Endodermal cell (in vitro differentiated cells): ENCODE results near the gene GET4. TPM values are rescaled to one million over a fixed set of nuclear protein-coding genes. Genes with fewer than 3 reads are reported as not detected.

Source experiments
- DNase-seq: peaks from one replicate; pipeline ENCODE4 v3.0.0-alpha.2; 2017
- H3K27ac ChIP-seq: 2 replicates; pipeline ENCODE4 v1.5.1; 2013; ENCODE audit warnings: mild to moderate bottlenecking, low read depth, low read length, moderate library complexity
- H3K27me3 ChIP-seq: 2 replicates; pipeline ENCODE4 v1.6.1; 2013; ENCODE audit warnings: mild to moderate bottlenecking, low read length, moderate library complexity; ENCODE audit not compliant: insufficient read depth, control insufficient read depth, poor library complexity, severe bottlenecking
- H3K36me3 ChIP-seq: 2 replicates; pipeline ENCODE4 v1.7.0; 2013; ENCODE audit warnings: mild to moderate bottlenecking, low read length, moderate library complexity; ENCODE audit not compliant: control insufficient read depth, insufficient read depth
- H3K4me1 ChIP-seq: one replicate; pipeline ENCODE4 v1.7.0; 2013; ENCODE audit warnings: low read length; ENCODE audit not compliant: control insufficient read depth, insufficient read depth
- H3K4me3 ChIP-seq: 2 replicates; pipeline ENCODE4 v1.5.1; 2013; ENCODE audit warnings: mild to moderate bottlenecking, low read length, moderate library complexity
- H3K9ac ChIP-seq: 2 replicates; pipeline ENCODE4 v1.6.1; 2013; ENCODE audit warnings: mild to moderate bottlenecking, low read length, moderate library complexity; ENCODE audit not compliant: poor library complexity, severe bottlenecking; ENCODE audit errors: extremely low read depth
- H3K9me3 ChIP-seq: 2 replicates; pipeline ENCODE4 v1.6.1; 2013; ENCODE audit warnings: mild to moderate bottlenecking, low read length, moderate library complexity; ENCODE audit not compliant: control insufficient read depth
- H3K27ac Mint-ChIP-seq: 2 replicates; pipeline ENCODE4 v1.8.0; 2020; ENCODE audit warnings: mixed read lengths
- H3K27me3 Mint-ChIP-seq: 2 replicates; pipeline ENCODE4 v1.8.0; 2021; ENCODE audit warnings: mild to moderate bottlenecking, mixed read lengths; ENCODE audit not compliant: insufficient read depth
- H3K36me3 Mint-ChIP-seq: 2 replicates; pipeline ENCODE4 v1.8.0; 2020; ENCODE audit warnings: low read depth, mixed read lengths
- H3K4me1 Mint-ChIP-seq: 2 replicates; pipeline ENCODE4 v1.8.0; 2020; ENCODE audit warnings: mixed read lengths
- H3K4me3 Mint-ChIP-seq: 2 replicates; pipeline ENCODE4 v1.8.0; 2020; ENCODE audit warnings: mild to moderate bottlenecking, moderate library complexity, mixed read lengths
- H3K9me3 Mint-ChIP-seq: 2 replicates; pipeline ENCODE4 v1.8.0; 2020; ENCODE audit warnings: mild to moderate bottlenecking, mixed read lengths
- CTCF ChIP-seq: fragments of 200-600 bp; sonication (generic); conservative IDR thresholded peaks from 2 replicates; pipeline ENCODE4 v1.5.0; 2021; ENCODE audit warnings: antibody characterized with exemption, mild to moderate bottlenecking
- WGBS, 2 experiments: methylation state at CpG; one replicate each; pipeline versions ENCODE4 v1.1.5 to v1.1.7; 2013; ENCODE audit warnings: missing lambda C conversion rate in 2 of 2, mixed read lengths in 1 of 2; ENCODE audit not compliant: insufficient coverage in 1 of 2, insufficient read length in 1 of 2; 5-methylcytosine and 5-hydroxymethylcytosine counted together
- total RNA-seq, 2 donors: library from RNA; stranded (reverse); fragmentation: NEBNext Ultra II Directional in 1 of 2; extraction: Animal tissue kit (Norgen Biotek cat#: 25700) in 1 of 2; gene quantifications; 2 replicates in 1 of 2; 3 replicates in 1 of 2; pipeline ENCODE4 v1.2.1, GENCODE V29; 2021

The GET4 gene
- total RNA-seq, 2 donors from 2014 or later, result 73.3 to 84.3 TPM

GRCh38 chr7:892648-893593 is 16.6 kb downstream of the GET4 start:
- H3K27me3 ChIP-seq, result no peaks in the 10 kb centered on the region
- H3K9me3 ChIP-seq, result no peaks in the 10 kb centered on the region
- H3K4me1 ChIP-seq, result no peaks in the 10 kb centered on the region
- Mint-ChIP-seq H3K4me1 (no peaks in the 10 kb centered on the region), H3K27me3 (no peaks in the 10 kb centered on the region), H3K36me3 (peaks cover 63% of the 10 kb centered on the region), H3K9me3 (no peaks in the 10 kb centered on the region), H3K27ac (no peak overlapping the region), H3K4me3 (no peak overlapping the region)
- peaks cover 60% of the 10 kb centered on the region for H3K36me3 ChIP-seq
- no peak overlapping the region for H3K9ac ChIP-seq
- no peak overlapping the region for H3K4me3 ChIP-seq
- H3K27ac ChIP-seq, result no peak overlapping the region
- no peak for DNase-seq
- TF ChIP-seq CTCF, result no peak
- WGBS, 2 experiments, result 95 to 100% methylated on average over 11 to 32 of the region's 48 CpGs

DNA sequence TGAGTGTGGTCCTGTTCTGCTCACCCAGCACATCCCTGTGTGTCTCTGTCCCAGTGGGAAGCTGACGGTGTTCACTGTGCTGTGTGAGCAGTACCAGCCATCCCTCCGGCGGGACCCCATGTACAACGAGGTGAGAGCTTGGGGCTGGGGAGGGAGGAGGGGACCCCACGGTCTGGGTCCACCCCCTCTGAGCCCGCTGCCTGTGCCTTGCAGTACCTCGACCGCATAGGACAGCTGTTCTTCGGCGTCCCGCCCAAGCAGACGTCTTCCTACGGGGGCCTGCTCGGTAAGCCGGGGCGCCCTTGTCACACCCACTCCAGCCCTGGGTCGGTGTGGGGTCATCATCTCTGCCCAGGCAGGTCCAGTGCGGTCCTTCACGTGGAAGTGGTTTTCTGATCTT is 17.3 kb downstream of the GET4 start:
- H3K36me3 ChIP-seq, result peaks cover 52% of the 10 kb centered on the region
- no peak for DNase-seq
- no peaks in the 10 kb centered on the region for H3K4me1 ChIP-seq
- H3K4me3 Mint-ChIP-seq, result no peak overlapping the region
- H3K27me3 Mint-ChIP-seq, result no peaks in the 10 kb centered on the region
- WGBS, 2 experiments, result 94 to 96% methylated on average over 10 to 19 of the region's 19 CpGs
- H3K9ac ChIP-seq, result no peak overlapping the region
- no peak overlapping the region for H3K27ac Mint-ChIP-seq
- H3K4me3 ChIP-seq, result no peak overlapping the region
- H3K9me3 Mint-ChIP-seq, result no peaks in the 10 kb centered on the region
- no peaks in the 10 kb centered on the region for H3K9me3 ChIP-seq
- H3K4me1 Mint-ChIP-seq, result no peaks in the 10 kb centered on the region
- peaks cover 58% of the 10 kb centered on the region for H3K36me3 Mint-ChIP-seq
- H3K27ac ChIP-seq, result no peak overlapping the region
- H3K27me3 ChIP-seq, result no peaks in the 10 kb centered on the region
- TF ChIP-seq CTCF, result no peak

DNA sequence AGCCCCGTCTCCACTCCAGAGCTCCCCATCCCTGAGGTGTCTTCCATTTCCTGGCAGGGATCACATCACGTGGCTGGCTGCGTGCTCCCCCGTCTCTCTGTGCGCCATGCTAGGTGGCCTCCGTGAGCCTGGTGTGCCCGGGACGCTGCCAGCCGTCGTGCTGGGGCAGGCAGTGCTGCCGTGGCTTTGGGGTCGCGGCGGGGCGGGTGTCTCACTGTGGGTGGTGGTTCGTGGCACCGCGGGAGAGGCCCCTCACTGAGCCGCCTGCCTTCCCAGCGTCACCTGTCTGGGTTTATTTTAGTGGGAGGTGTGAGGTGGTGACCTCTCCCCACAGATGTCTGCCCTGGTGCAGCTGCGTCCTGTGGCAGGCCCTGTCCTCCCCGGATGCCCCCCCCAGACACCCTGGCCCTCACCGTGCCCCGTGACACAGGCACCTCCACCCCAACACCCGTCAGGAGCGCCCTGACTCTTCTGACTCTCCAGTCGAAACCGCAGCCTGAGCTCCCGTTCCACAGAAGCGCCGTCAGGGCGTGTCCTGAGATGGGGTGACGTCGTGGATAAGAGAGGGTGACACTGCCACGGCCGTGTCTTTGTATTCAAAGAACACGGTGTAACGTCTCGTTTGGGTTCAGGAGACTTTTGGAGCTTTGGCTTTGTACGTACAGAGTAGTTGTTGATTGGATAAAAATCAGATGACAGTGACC is 18.0 kb downstream of the GET4 start:
- no peaks in the 10 kb centered on the region for H3K4me1 Mint-ChIP-seq
- H3K36me3 ChIP-seq, result peaks cover 46% of the 10 kb centered on the region
- H3K4me3 ChIP-seq, result no peak overlapping the region
- no peaks in the 10 kb centered on the region for H3K9me3 Mint-ChIP-seq
- H3K36me3 Mint-ChIP-seq, result peaks cover 55% of the 10 kb centered on the region
- H3K9ac ChIP-seq, result no peak overlapping the region
- H3K27ac Mint-ChIP-seq, result no peak overlapping the region
- no peaks in the 10 kb centered on the region for H3K27me3 Mint-ChIP-seq
- no peaks in the 10 kb centered on the region for H3K4me1 ChIP-seq
- no peak overlapping the region for H3K4me3 Mint-ChIP-seq
- H3K27ac ChIP-seq, result no peak overlapping the region
- no peaks in the 10 kb centered on the region for H3K9me3 ChIP-seq
- no peak for TF ChIP-seq CTCF
- H3K27me3 ChIP-seq, result no peaks in the 10 kb centered on the region
- 92 to 93% methylated on average over 22 to 40 of the region's 40 CpGs for WGBS, 2 experiments
- no peak for DNase-seq
